Muscle of leg (tissue), 11 donors: ENCODE data around the gene PCDHGB5. TPM values are rescaled to one million over a fixed set of nuclear protein-coding genes. Genes with fewer than 3 reads are reported as not detected.
"Not testable (repeated sequence)": the region's sequence is repeated elsewhere in the genome, so short reads cannot be mapped to it uniquely, and the experiment has no call there.

Experiments used
- DNase-seq: peaks from one replicate; pipeline ENCODE4 v3.0.0; 2013
- H3K27ac ChIP-seq: one replicate; pipeline ENCODE4 v1.5.1; 2013; ENCODE audit warnings: mild to moderate bottlenecking, low read length, control low read depth
- H3K27me3 ChIP-seq: one replicate; pipeline ENCODE4 v1.6.1; 2013; ENCODE audit warnings: low read length; ENCODE audit not compliant: control insufficient read depth, insufficient read depth
- H3K36me3 ChIP-seq: one replicate; pipeline ENCODE4 v1.6.1; 2013; ENCODE audit warnings: low read length; ENCODE audit not compliant: control insufficient read depth, insufficient read depth
- H3K4me1 ChIP-seq: one replicate; pipeline ENCODE4 v1.6.1; 2013; ENCODE audit warnings: low read length; ENCODE audit not compliant: control insufficient read depth, insufficient read depth
- H3K4me3 ChIP-seq: one replicate; pipeline ENCODE4 v1.5.1; 2013; ENCODE audit warnings: low read length, control low read depth
- H3K9me3 ChIP-seq: replicated peaks from 2 replicates; pipeline ENCODE4 v1.6.1; 2013; ENCODE audit warnings: low read depth, low read length; ENCODE audit not compliant: control insufficient read depth
- WGBS: methylation state at CpG from one replicate; pipeline ENCODE4 v1.1.5; 2013; ENCODE audit warnings: missing lambda C conversion rate; ENCODE audit not compliant: insufficient coverage; 5-methylcytosine and 5-hydroxymethylcytosine counted together
- polyA plus RNA-seq, 8 donors: library from polyadenylated mRNA; unstranded; fragments of 120-200 nt; gene quantifications; one replicate each; pipeline versions ENCODE4 v1.2.1 to v1.2.3, GENCODE V29; 2013; ENCODE audit warnings: inconsistent platforms in 1 of 8, low replicate concordance in 1 of 8; ENCODE audit not compliant: insufficient read length in 8 of 8, insufficient read depth in 1 of 8
- total RNA-seq: library from RNA; stranded (reverse); fragments of 120-200 nt; gene quantifications from one replicate; pipeline ENCODE4 v1.2.4, GENCODE V29; 2013

PCDHGB5 gene
- total and polyA plus RNA-seq, 9 donors: 3.0 to 6.3 (median 4.5) TPM

DNA sequence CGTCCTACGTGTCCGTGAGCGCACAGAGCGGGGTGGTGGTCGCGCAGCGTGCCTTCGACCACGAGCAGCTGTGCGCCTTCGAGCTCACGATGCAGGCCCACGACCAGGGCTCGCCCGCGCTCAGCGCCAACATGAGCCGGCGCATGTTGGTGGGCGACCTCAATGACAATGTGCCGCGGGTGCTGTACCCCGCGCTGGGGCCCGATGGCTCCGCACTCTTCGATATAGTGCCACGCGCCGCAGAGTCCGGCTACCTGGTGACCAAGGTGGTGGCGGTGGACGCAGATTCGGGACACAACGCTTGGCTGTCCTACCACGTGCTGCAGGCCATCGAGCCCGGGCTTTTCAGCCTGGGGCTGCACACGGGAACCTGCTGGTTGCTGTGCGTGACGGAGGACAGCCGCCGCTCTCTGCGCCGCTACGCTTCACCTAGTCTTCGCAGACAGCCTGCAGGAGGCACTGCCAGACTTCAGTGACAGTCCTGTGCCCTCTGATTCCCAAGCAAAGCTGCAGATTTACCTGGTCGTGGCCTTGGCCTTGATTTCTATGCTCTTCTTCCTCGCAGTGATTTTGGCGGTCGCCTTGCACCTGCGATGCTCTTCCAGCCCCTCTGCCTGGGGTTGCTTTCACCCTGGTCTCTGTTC, 30.2 kb downstream of the PCDHGB5 start:
- peaks cover 19% of the 10 kb centered on the region for H3K27me3 ChIP-seq
- no peaks in the 10 kb centered on the region for H3K36me3 ChIP-seq
- H3K4me3 ChIP-seq: no peak overlapping the region
- no peak for DNase-seq
- H3K9me3 ChIP-seq: peaks cover 83% of the 10 kb centered on the region
- no peak overlapping the region for H3K27ac ChIP-seq
- no peaks in the 10 kb centered on the region for H3K4me1 ChIP-seq
- 32% methylated on average over 53 of the region's 53 CpGs for WGBS

DNA sequence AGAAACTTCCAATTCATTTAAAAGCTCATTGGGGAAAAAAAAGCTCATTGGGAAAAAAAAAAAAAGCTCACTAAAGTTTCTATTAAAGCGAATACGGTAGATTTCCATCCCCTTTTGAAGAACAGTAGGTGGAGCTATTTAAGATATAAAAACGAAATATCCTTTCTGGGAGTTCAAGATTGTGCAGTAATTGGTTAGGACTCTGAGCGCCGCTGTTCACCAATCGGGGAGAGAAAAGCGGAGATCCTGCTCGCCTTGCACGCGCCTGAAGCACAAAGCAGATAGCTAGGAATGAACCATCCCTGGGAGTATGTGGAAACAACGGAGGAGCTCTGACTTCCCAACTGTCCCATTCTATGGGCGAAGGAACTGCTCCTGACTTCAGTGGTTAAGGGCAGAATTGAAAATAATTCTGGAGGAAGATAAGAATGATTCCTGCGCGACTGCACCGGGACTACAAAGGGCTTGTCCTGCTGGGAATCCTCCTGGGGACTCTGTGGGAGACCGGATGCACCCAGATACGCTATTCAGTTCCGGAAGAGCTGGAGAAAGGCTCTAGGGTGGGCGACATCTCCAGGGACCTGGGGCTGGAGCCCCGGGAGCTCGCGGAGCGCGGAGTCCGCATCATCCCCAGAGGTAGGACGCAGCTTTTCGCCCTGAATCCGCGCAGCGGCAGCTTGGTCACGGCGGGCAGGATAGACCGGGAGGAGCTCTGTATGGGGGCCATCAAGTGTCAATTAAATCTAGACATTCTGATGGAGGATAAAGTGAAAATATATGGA, 32.8 kb downstream of the PCDHGB5 start, which contains the start of gene PCDHGA12:
PCDHGA12 (plus strand) TSS at position 176 of the 782 bp plus-strand sequence; CDS start at position 429, 253 bp downstream.
- Histone ChIP-seq H3K27ac (no peak within 1 kb of the TSS), H3K27me3 (peaks cover 13% of the 10 kb centered on the region), H3K36me3 (no peaks in the 10 kb centered on the region), H3K4me3 (peak within 1 kb of the TSS; percentile 9), H3K4me1 (no peaks in the 10 kb centered on the region), H3K9me3 (peaks cover 71% of the 10 kb centered on the region)
- peak; percentile 62 for DNase-seq
- 11% methylated on average over 30 of the region's 33 CpGs for WGBS

DNA sequence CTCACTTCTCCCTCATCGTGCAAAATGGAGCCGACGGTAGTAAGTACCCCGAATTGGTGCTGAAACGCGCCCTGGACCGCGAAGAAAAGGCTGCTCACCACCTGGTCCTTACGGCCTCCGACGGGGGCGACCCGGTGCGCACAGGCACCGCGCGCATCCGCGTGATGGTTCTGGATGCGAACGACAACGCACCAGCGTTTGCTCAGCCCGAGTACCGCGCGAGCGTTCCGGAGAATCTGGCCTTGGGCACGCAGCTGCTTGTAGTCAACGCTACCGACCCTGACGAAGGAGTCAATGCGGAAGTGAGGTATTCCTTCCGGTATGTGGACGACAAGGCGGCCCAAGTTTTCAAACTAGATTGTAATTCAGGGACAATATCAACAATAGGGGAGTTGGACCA, 33.5 kb downstream of the PCDHGB5 start:
- H3K27ac ChIP-seq: no peak overlapping the region

DNA sequence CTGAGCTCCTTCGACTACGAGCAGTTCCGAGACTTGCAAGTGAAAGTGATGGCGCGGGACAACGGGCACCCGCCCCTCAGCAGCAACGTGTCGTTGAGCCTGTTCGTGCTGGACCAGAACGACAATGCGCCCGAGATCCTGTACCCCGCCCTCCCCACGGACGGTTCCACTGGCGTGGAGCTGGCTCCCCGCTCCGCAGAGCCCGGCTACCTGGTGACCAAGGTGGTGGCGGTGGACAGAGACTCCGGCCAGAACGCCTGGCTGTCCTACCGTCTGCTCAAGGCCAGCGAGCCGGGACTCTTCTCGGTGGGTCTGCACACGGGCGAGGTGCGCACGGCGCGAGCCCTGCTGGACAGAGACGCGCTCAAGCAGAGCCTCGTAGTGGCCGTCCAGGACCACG, 34.6 kb downstream of the PCDHGB5 start:
- 30% methylated on average over 20 of the region's 38 CpGs for WGBS
- not testable (repeated sequence) for H3K4me3 ChIP-seq, H3K27me3 ChIP-seq, H3K4me1 ChIP-seq, H3K36me3 ChIP-seq, DNase-seq, H3K27ac ChIP-seq
- H3K9me3 ChIP-seq: peaks cover 62% of the 10 kb centered on the region

More for the DNA sequence above, 33.5 kb downstream of the PCDHGB5 start:
- Histone ChIP-seq H3K36me3 (no peaks in the 10 kb centered on the region), H3K27me3 (peaks cover 10% of the 10 kb centered on the region), H3K9me3 (peaks cover 69% of the 10 kb centered on the region), H3K4me1 (no peaks in the 10 kb centered on the region), H3K4me3 (no peak overlapping the region)
- no peak for DNase-seq
- 14% methylated on average over 37 of the region's 37 CpGs for WGBS

DNA sequence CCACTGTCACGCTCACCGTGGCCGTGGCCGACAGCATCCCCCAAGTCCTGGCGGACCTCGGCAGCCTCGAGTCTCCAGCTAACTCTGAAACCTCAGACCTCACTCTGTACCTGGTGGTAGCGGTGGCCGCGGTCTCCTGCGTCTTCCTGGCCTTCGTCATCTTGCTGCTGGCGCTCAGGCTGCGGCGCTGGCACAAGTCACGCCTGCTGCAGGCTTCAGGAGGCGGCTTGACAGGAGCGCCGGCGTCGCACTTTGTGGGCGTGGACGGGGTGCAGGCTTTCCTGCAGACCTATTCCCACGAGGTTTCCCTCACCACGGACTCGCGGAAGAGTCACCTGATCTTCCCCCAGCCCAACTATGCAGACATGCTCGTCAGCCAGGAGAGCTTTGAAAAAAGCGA, 35.0 kb downstream of the PCDHGB5 start:
- H3K27me3 ChIP-seq, DNase-seq: not testable (repeated sequence)
- H3K9me3 ChIP-seq: peaks cover 60% of the 10 kb centered on the region

DNA sequence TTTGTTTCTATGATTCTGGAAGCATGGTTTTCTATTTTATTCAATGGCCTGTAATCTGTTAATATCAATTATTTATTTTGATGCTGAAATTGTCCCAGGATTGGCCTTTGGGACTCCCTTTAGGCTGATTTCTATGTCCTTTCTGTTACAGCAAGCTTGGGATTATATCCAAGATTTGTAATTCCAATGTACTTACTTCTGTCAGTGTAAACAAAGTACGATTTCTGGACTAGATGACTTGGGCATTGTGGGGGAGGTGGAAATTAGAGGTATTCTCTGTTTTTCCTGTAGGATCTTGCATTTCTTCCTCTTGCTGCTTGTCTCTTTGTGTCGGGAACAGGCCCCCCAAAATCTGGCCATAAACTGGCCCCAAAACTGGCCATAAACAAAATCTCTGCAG, 36.3 kb downstream of the PCDHGB5 start:
- H3K4me3 ChIP-seq: no peak overlapping the region
- no CpG with 5 or more reads among the region's 2 CpGs for WGBS

More for the DNA sequence above, 35.0 kb downstream of the PCDHGB5 start:
- H3K4me1 ChIP-seq, H3K27ac ChIP-seq, H3K4me3 ChIP-seq, H3K36me3 ChIP-seq: not testable (repeated sequence)
- WGBS: 25% methylated on average over 27 of the region's 29 CpGs

DNA sequence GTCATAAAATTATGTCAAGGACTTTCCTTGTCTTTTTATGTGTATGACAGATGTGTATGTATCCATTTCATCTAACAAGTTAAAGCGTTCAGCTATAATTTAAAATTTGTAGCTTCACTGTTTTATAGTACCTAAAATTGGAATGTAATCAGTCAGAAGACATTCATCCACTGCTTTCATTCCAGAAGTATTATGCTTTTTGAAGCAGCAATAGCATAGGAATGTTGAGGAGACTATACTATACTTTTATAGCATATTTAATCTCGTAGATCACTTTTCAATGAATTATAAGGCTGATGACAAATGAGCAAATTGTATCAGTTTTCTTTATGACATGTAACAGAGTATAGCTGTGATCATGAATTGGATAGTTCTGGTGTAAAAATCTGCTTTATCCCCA, 39.5 kb downstream of the PCDHGB5 start:
- Histone ChIP-seq H3K4me3 (no peak overlapping the region), H3K4me1 (no peaks in the 10 kb centered on the region), H3K9me3 (peaks cover 59% of the 10 kb centered on the region), H3K36me3 (no peaks in the 10 kb centered on the region), H3K27ac (no peak overlapping the region), H3K27me3 (no peaks in the 10 kb centered on the region)
- no peak for DNase-seq
- WGBS: no CpG with 5 or more reads among the region's 2 CpGs

More for the DNA sequence above, 36.3 kb downstream of the PCDHGB5 start:
- no peak for DNase-seq
- Histone ChIP-seq H3K9me3 (peaks cover 53% of the 10 kb centered on the region), H3K36me3 (no peaks in the 10 kb centered on the region), H3K27me3 (peaks cover 6% of the 10 kb centered on the region), H3K27ac (no peak overlapping the region), H3K4me1 (no peaks in the 10 kb centered on the region)

DNA sequence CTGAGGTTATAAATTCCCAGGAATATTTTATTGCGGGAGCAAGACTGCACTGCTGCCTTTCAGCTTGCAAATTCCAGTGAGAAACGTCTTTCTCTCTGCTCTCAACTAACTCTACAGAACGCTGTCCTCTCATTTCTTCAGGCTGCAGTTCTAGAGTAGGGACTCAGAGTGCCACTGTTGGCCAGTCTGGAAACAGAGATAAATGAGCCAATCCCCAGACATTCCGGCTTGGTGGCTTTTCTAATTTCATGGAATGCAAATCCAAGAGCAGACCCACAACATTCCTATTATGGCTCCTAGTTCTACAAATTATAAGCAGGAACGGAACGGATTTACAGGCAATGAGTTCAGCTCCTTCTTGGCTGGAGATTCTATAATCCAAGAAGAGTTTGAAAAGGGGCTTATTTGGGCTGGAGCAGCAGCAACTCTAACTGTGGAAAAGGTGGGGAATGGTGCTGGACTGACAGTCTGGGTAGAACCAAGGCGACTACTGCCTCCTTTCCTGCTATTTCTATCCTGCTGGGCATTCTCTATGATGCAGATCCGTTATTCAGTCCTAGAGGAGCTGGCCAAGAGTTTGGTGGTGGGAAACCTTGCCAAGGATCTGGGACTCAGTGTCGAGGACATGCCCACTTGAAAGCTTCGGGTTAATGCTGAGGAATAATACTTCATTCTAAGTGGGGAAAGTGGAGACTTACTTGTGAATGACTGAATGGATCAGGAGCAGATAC, 41.8 kb downstream of the PCDHGB5 start:
- 55% methylated on average over 9 of the region's 10 CpGs for WGBS
- Histone ChIP-seq H3K36me3 (no peaks in the 10 kb centered on the region), H3K9me3 (peaks cover 53% of the 10 kb centered on the region), H3K27ac (no peak overlapping the region), H3K27me3 (no peaks in the 10 kb centered on the region), H3K4me1 (no peaks in the 10 kb centered on the region), H3K4me3 (no peak overlapping the region)
- no peak for DNase-seq

DNA sequence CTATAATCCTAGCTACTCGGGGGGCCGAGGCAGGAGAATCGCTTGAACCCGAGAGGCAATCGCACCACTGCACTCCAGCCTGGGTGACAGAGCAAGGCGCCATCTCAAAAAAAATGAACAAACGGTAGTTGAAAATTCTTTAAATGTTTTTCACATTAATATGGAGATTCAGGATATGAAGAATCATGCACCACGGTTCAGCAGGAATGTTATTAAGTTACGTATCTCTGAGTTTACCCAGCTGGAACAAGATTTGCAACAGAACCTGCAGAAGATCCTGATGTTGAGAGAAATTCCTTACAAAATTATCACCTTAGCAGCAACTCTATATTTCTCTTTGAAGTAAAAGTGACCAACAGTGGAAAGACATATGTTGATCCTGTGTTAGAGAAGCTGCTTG, 42.6 kb downstream of the PCDHGB5 start:
- no peaks in the 10 kb centered on the region for H3K27me3 ChIP-seq
- 93% methylated on average over 2 of the region's 9 CpGs for WGBS
- no peak for DNase-seq
- H3K27ac ChIP-seq: no peak overlapping the region
- H3K9me3 ChIP-seq: peaks cover 58% of the 10 kb centered on the region
- no peaks in the 10 kb centered on the region for H3K36me3 ChIP-seq
- no peak overlapping the region for H3K4me3 ChIP-seq
- H3K4me1 ChIP-seq: no peaks in the 10 kb centered on the region

DNA sequence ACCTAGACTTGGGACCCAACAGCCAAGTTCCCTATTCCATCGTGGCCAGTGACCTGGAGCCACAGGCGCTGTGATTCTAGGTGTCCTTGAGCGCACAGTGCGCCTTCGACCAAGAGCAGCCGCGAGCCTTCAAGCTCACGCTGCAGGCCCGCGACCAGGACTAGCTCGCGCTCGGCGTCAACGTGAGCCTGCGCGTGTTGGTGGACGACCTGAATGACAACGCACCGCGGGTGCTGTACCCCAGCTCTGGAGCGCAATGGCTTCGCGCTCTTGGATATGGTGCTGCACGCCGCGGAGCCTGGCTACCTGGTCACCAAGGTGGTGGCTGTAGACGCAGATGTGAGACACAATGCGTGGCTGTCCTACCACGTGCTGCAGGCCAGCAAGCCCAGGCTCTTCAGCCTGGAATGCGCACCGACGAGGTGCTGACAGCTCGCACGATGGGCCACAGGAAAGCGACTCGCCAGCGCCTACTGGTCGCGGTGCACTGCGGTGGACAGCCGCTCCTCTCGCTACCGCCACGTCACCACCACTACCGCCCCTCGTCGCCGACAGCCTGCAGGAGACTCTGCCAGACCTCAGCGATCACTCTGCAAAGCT, 43.9 kb downstream of the PCDHGB5 start:
- Histone ChIP-seq H3K4me1 (no peaks in the 10 kb centered on the region), H3K36me3 (no peaks in the 10 kb centered on the region), H3K27me3 (no peaks in the 10 kb centered on the region), H3K4me3 (no peak overlapping the region), H3K27ac (no peak overlapping the region), H3K9me3 (peaks cover 56% of the 10 kb centered on the region)
- no peak for DNase-seq
- 46% methylated on average over 42 of the region's 50 CpGs for WGBS
